ENCODE data around the gene MAP3K12.

MAP3K12 gene

DNA sequence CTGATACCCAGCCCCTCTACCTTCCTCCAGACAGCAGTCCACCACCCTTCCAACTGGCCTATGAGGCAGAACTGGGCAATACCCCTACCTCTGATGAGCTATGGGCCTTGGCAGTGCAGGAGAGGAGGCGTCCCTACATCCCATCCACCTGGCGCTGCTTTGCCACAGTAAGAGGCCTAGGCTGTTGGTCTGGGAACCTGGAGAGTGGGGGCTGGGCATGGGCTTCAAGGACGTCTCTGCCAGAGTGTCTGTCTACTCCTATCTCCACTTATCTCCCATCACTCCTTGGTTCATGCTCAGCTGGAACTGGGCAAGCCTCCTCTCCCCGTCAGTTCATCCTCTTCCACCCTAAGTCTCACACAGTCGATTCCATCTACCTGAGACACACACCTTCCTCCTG lies 69.1 kb downstream of the MAP3K12 start:
- H3K9me3 Mint-ChIP-seq = no peaks in the 10 kb centered on the region
- no peaks in the 10 kb centered on the region for H3K36me3 Mint-ChIP-seq (ENCODE audit: low read depth)
- no peak overlapping the region for H3K4me3 Mint-ChIP-seq
- peaks cover 3% of the 10 kb centered on the region for H3K4me1 Mint-ChIP-seq (ENCODE audit: low read depth)
- H3K27ac Mint-ChIP-seq = no peak overlapping the region
- no peaks in the 10 kb centered on the region for H3K27me3 Mint-ChIP-seq (ENCODE audit: low read depth)

Data from T-helper 1 cell treated with Interleukin-12 subunit alpha and Interleukin-12 subunit beta and Interleukin-4 antibody, amounts not matched to agents 30 μg/mL and 1 μg/mL, for 36 hours (primary cell).